HG03520 (cell line): ENCODE measurements around the gene ATP13A2.
A peak's percentile ranks its signal among the peaks of the same experiment; 100 is the strongest.
"Not testable (repeated sequence)": the region's sequence is repeated elsewhere in the genome, so short reads cannot be mapped to it uniquely, and the experiment has no call there.

Experiments used
- ATAC-seq: cut with Tn5 transposase; IDR thresholded peaks from one replicate; pipeline ENCODE4 v1.9.1; 2021; ENCODE audit warnings: mild to moderate bottlenecking, moderate library complexity; ENCODE audit not compliant: unreplicated experiment

The ATP13A2 gene

GRCh38 chr1:16965486-16966067, 46.2 kb downstream of the ATP13A2 start:
- no peak for ATAC-seq

- ATAC-seq = not testable (repeated sequence)
Observed at GRCh38 chr1:16964169-16964568, 47.6 kb downstream of the ATP13A2 start.

DNA sequence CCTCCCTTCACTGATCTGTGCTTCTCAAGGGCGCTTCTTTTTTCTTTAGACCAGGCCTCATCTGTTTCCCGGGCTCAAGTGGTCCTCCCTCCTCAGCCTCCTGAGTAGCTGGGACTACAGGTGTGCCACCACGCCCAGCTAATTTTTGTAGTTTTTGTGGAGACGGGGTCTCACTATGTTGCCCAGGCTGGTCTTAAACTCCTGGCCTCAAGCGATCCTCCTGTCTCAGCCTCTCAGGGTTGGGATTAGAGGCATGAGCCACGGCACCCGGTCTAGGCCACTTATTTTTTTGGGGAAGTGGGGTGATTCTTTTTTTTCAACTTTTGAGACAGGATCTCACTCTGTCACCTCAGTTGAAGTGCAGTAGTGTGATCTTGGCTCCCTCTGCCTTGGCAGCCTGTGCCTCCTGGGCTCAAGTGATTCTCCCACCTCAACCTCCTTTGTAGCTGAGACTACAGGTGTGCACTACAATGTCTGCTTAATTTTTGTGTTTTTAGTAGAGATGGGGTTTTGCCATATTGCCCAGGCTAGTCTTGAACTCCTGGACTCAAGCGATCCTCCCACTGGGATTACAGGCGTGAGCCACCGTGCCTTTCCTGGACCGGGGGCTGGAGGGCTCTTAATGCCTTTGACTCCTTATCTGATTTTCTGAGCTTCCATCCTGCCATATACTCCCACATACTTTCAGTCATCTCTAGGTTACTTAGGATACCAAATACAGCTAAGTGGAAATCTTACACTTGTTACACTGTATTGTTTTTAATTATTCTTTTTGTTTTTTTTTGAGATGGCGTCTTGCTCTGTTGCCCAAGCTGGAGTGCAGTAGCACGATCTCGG, 50.2 kb downstream of the ATP13A2 start:
- ATAC-seq = no peak

DNA sequence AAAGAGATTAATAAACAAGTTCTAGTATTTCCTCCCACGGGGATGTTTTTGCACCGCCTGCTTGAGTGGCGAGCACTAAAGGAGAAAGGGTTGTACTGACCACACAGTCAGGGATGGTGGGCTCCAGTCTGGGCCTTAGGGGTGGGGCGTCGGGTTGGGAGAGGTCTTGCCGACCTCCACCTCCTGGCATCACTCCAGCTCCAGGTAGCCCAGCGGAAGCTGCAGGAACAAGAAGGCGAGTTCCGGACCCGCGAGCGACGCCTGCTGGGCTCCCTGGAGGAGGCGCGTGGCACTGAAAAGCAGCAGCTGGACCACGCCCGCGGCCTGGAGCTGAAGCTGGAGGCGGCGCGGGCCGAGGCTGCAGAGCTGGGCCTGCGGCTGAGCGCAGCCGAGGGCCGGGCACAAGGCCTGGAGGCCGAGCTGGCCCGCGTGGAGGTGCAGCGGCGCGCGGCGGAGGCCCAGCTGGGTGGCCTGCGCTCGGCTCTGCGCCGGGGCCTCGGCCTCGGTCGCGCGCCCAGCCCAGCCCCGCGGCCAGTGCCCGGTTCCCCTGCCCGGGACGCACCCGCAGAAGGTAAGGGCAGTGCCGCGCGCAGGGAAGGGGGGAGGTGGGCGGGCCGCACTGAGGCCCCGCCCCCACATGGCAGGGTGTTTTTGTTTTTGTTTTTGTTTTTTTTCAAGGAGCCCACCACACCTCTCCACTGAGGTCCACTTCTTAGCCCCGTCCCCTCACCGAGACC, 51.0 kb downstream of the ATP13A2 start:
- peak; percentile 64 for ATAC-seq

GRCh38 chr1:16958475-16958874, 53.3 kb downstream of the ATP13A2 start:
- ATAC-seq = no peak

DNA sequence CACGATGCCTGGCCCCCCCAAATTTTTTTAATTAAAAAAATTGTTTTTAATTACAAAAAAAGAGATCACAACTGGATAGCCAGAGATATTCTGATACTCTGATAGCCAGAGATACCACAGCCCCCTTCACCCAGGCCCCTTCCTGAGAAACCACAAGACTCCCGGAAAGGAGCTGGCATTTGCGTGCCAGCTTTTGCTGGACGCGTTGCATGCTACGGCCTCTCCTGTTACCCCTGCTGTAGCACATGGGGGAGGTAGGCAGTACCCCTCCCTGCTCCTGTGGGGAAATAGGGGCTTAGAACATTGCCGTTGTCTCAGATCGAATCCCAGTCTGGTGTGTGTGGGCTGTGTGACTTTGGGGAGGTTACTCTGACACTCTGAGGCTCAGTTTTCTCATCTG, 54.0 kb downstream of the ATP13A2 start:
- ATAC-seq = no peak

- no peak for ATAC-seq
Observed at GRCh38 chr1:16956775-16957174, 55.0 kb downstream of the ATP13A2 start.

GRCh38 chr1:16955186-16955585, 56.5 kb downstream of the ATP13A2 start:
- no peak for ATAC-seq

- no peak for ATAC-seq
Observed at GRCh38 chr1:16954579-16954978, 57.1 kb downstream of the ATP13A2 start.

GRCh38 chr1:16952376-16952775, 59.4 kb downstream of the ATP13A2 start:
- not testable (repeated sequence) for ATAC-seq

GRCh38 chr1:16949026-16949425, 62.7 kb downstream of the ATP13A2 start:
- ATAC-seq = not testable (repeated sequence)

DNA sequence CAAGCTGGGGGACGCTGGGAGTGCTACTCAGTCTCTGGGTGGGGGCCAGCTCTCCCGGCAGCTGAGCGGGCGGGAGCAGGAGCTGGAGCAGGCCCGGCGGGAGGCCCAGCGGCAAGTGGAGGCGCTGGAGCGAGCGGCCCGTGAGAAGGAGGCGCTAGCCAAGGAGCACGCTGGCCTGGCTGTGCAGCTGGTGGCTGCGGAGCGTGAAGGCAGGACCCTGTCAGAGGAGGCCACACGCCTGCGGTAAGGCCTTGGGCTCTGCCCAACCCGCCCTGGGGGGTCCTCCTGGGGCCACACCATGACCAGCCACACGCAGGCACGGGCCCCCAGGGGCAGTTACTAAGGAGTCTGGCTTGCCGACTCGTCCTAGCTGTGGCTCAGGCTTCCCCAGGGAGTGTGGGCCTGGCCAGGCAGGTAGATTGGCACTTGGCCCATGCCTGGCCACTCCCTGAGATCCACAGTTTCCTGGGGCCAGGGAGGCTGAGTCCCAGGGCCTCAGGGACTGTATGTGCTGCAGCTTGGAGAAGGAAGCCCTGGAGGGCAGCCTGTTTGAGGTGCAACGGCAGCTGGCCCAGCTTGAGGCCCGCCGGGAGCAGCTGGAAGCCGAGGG, 63.3 kb downstream of the ATP13A2 start:
- ATAC-seq = not testable (repeated sequence)

DNA sequence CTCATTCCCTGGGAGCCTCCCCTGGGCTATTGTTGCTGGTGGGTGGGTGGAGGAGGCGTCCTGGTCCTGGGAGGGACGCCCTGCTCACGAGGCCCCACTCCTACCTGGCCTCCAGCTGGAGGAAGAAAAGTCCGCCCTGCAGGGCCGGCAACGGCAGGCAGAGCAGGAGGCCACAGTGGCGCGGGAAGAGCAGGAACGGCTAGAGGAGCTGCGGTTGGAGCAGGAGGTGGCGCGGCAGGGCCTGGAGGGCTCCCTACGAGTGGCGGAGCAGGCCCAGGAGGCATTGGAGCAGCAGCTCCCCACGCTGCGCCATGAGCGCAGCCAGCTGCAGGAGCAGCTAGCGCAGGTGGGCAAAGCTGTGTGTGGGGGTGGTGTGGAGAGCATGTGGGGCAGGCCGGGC, 65.1 kb downstream of the ATP13A2 start:
- ATAC-seq = no peak

- ATAC-seq = not testable (repeated sequence)
Observed at GRCh38 chr1:16946185-16946584, 65.5 kb downstream of the ATP13A2 start.

DNA sequence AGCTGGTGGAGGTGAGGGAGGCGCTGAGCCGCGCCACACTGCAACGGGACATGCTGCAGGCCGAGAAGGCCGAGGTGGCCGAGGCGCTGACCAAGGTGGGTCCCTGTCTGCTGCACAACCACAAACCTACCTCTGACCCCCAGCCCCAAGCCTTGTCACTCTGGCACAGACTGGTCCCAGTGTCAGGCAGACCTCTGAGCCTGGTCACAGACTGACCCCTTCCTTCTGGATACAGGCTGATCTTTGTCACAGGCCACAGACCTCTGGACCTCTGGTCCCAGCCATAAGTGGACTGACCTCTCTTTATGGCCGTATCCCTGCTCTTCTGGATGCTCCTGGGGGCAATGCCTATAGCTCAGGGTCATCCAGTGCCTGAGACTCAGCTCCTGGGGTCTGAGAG, 66.2 kb downstream of the ATP13A2 start:
- ATAC-seq = not testable (repeated sequence)

- ATAC-seq = no peak
Observed at GRCh38 chr1:16944038-16944437, 67.7 kb downstream of the ATP13A2 start.

GRCh38 chr1:16939386-16940180, 72.1 kb downstream of the ATP13A2 start:
- not testable (repeated sequence) for ATAC-seq

DNA sequence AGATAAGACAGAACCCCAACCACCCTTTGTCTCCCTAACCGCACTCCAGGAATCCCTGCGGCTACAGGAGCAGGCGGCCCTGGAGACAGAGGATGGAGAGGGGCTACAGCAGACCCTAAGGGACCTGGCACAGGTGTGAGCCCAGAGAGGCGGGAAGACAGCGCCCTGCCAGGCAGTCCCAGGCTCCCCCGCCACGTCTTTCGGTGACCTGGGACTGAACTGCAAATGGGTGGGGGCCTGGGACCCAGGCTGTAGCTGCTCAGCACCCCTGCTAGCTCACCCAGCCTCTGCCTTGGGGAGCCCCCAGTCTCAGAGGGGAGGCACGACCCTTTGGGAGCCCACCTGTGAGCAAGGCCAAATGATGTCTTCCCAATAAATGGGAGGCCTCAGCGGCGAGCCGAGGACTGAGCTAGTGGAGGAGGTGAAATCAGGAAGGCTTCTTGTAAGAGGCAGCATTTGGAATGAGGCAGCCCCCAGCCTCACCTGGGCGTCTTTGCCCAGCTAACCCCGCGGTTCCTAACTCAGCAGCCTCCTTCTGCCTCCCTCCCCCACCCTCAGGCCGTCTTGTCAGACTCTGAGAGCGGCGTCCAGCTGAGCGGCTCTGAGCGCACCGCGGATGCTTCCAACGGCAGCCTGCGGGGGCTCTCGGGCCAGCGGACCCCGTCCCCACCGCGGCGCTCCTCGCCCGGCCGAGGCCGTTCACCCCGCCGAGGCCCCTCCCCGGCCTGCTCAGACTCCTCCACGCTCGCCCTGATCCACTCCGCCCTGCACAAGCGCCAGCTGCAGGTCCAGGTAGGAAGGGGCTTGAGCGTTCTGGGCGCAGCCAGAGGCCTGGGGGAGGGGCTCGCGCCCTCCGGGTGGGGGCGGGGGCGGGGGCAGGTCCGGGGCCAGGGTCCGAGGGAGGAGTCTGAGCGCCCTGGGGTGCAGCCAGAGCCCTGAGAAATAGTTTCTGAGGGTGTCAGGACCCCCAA, 73.1 kb downstream of the ATP13A2 start:
- ATAC-seq = no peak

DNA sequence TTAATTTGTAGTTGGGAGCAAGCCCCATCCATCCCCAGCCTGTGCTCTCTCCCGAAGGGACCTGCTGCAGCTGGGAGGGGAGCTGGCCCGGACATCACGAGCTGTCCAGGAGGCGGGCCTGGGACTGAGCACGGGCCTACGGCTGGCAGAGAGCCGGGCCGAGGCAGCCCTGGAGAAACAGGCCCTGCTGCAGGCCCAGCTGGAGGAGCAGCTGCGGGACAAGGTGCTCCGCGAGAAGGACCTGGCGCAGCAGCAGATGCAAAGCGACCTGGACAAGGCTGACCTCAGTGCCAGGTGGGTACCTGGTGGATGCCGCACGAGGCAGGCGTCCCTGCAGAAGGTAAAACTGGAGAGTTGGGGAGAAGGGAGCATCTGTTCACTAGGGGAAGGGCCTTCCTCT, 75.1 kb downstream of the ATP13A2 start:
- ATAC-seq = not testable (repeated sequence)
